Mesenchymal stem cell (in vitro differentiated cells and primary cell): ENCODE data around the gene BLOC1S3.

Source experiments
- DNase-seq: peaks from one replicate; pipeline ENCODE4 v3.0.0-alpha.2; 2013
- H2AFZ ChIP-seq: one replicate; pipeline ENCODE4 v1.6.1; 2013; ENCODE audit warnings: low read depth, mild to moderate bottlenecking, control low read depth, inconsistent platforms, low read length, moderate library complexity
- H2AK5ac ChIP-seq: 2 replicates; pipeline ENCODE4 v1.6.1; 2013; ENCODE audit warnings: low read length, moderate library complexity, mild to moderate bottlenecking, inconsistent platforms; ENCODE audit not compliant: severe bottlenecking
- H2BK120ac ChIP-seq: one replicate; pipeline ENCODE4 v1.6.1; 2013; ENCODE audit warnings: low read depth, mild to moderate bottlenecking, inconsistent platforms, low read length, moderate library complexity
- H2BK12ac ChIP-seq, 2 experiments: one replicate each; pipeline ENCODE4 v1.6.1; 2013; ENCODE audit warnings: inconsistent platforms in 2 of 2, low read length in 2 of 2, mild to moderate bottlenecking in 2 of 2, moderate library complexity in 2 of 2, control low read depth in 1 of 2
- H2BK15ac ChIP-seq: one replicate; pipeline ENCODE4 v1.6.1; 2013; ENCODE audit warnings: mild to moderate bottlenecking, low read depth, inconsistent platforms; ENCODE audit not compliant: poor library complexity, severe bottlenecking
- H2BK5ac ChIP-seq: 2 replicates; pipeline ENCODE4 v1.6.1; 2013; ENCODE audit warnings: low read depth, mild to moderate bottlenecking, low read length, control low read depth, inconsistent platforms; ENCODE audit not compliant: poor library complexity, severe bottlenecking
- H3K14ac ChIP-seq, 2 experiments: one replicate each; pipeline ENCODE4 v1.6.1; 2013; ENCODE audit warnings: inconsistent platforms in 2 of 2, low read length in 2 of 2, control low read depth in 1 of 2, mild to moderate bottlenecking in 1 of 2, moderate library complexity in 1 of 2
- H3K18ac ChIP-seq, 2 experiments: one replicate each; pipeline ENCODE4 v1.6.1; 2013; ENCODE audit warnings: inconsistent platforms in 2 of 2, low read length in 2 of 2, control low read depth in 1 of 2, low read depth in 1 of 2, mild to moderate bottlenecking in 1 of 2
- H3K23ac ChIP-seq, 2 experiments: one replicate each; pipeline ENCODE4 v1.6.1; 2013; ENCODE audit warnings: inconsistent platforms in 2 of 2, low read length in 2 of 2, mild to moderate bottlenecking in 2 of 2, moderate library complexity in 2 of 2, control low read depth in 1 of 2
- H3K27ac ChIP-seq: 2 replicates; pipeline ENCODE4 v1.5.1; 2013; ENCODE audit warnings: mild to moderate bottlenecking, moderate library complexity, low read length, control low read depth, inconsistent platforms; ENCODE audit not compliant: poor library complexity, severe bottlenecking
- H3K27me3 ChIP-seq, 2 experiments: 2 replicates each; pipeline versions ENCODE4 v1.6.1 to v1.7.0; 2013; ENCODE audit warnings: low read length in 2 of 2, mild to moderate bottlenecking in 2 of 2, moderate library complexity in 2 of 2, control low read depth in 1 of 2, inconsistent platforms in 1 of 2; ENCODE audit not compliant: control insufficient read depth in 1 of 2, insufficient read depth in 1 of 2
- H3K36me3 ChIP-seq, 2 experiments: 2 replicates each; pipeline versions ENCODE4 v1.6.1 to v1.7.0; 2013; ENCODE audit warnings: low read length in 2 of 2, control low read depth in 1 of 2, inconsistent platforms in 1 of 2, low read depth in 1 of 2, mild to moderate bottlenecking in 1 of 2; ENCODE audit not compliant: insufficient read depth in 2 of 2, control insufficient read depth in 1 of 2
- H3K4ac ChIP-seq, 2 experiments: one replicate each; pipeline ENCODE4 v1.6.1; 2013; ENCODE audit warnings: inconsistent platforms in 2 of 2, low read length in 2 of 2, mild to moderate bottlenecking in 2 of 2, moderate library complexity in 2 of 2, control low read depth in 1 of 2, low read depth in 1 of 2
- H3K4me1 ChIP-seq: 2 replicates; pipeline ENCODE4 v1.6.1; 2013; ENCODE audit warnings: low read depth, low read length, control low read depth; ENCODE audit not compliant: control insufficient read depth, insufficient read depth
- H3K4me2 ChIP-seq: 2 replicates; pipeline ENCODE4 v1.6.1; 2013; ENCODE audit warnings: low read length, mild to moderate bottlenecking, inconsistent platforms; ENCODE audit not compliant: poor library complexity, severe bottlenecking
- H3K4me3 ChIP-seq, 2 experiments: 2 replicates each; pipeline versions ENCODE4 v1.5.1 to v1.7.0; 2013; ENCODE audit warnings: low read length in 2 of 2, mild to moderate bottlenecking in 2 of 2, control low read depth in 1 of 2, low read depth in 1 of 2; ENCODE audit not compliant: insufficient read depth in 1 of 2
- H3K79me1 ChIP-seq: replicated peaks from 2 replicates; pipeline ENCODE4 v1.6.1; 2013; ENCODE audit warnings: mild to moderate bottlenecking, control low read depth, low read length, inconsistent platforms; ENCODE audit not compliant: poor library complexity, severe bottlenecking
- H3K9ac ChIP-seq: 2 replicates; pipeline ENCODE4 v1.7.0; 2013; ENCODE audit warnings: mild to moderate bottlenecking, low read length, moderate library complexity
- H3K9me3 ChIP-seq: 2 replicates; pipeline ENCODE4 v1.7.0; 2013; ENCODE audit warnings: mild to moderate bottlenecking, low read length; ENCODE audit not compliant: control insufficient read depth
- H4K8ac ChIP-seq: one replicate; pipeline ENCODE4 v1.6.1; 2013; ENCODE audit warnings: inconsistent platforms, mild to moderate bottlenecking, low read length, moderate library complexity
- H4K91ac ChIP-seq: one replicate; pipeline ENCODE4 v1.6.1; 2013; ENCODE audit warnings: mild to moderate bottlenecking, low read length, inconsistent platforms
- WGBS: methylation state at CpG from one replicate; pipeline ENCODE4 v1.1.7; 2013; ENCODE audit warnings: mixed read lengths; 5-methylcytosine and 5-hydroxymethylcytosine counted together

BLOC1S3 gene

DNA sequence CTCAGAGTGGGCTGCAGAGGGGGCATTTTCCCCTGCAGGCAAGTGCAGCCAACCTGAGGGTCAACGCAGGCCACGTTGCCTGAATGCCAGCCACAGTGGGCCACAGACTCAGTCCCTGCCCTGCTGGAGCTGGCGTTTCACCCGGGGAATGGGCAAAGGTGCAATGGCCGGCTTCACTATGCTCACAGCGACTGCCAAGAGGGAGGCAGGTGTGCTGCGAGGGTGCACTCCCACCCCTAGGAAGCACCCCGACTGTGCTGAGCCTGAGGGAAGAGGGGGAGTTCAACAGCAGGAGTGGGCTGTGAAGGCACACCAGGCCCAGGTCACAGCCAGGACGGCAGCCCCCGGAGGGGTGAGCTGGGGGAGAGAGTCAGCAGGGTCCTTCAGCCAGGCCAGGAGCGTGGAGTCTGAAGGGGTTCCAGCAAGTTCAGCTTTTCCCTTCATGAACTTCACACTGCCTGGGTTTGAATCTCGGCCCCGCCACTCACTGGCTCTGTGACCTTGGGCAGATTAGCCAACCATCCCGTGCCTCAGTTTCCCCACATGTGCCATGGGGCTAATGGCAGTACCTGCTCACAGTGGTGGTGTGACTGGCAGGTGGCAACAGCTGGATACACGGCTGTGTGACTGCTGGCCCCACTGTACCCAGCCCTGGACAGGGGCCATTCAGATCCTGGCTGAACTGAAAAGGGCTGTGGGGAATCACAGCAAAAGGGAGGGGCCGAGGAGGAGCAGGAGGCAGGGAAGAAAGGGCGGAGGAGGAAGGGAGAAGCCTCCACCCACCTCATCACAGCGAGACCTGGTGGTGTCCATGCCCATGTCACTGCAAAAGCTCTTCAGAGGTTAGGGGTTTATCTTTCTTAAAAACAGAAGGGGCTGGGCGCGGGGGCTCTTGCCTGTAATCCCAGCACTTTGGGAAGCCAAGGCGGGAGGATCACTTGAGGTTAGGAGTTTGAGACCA is 8.2 kb upstream of the BLOC1S3 start:
- Histone ChIP-seq H3K4me2 (no peak overlapping the region), H2BK120ac (no peak overlapping the region), H3K4me3 (no peak overlapping the region), H3K36me3 (peaks cover 0 to 7% of the 10 kb centered on the region in 2 experiments), H3K18ac (no peak overlapping the region), H2BK15ac (no peak overlapping the region), H3K23ac (peak overlapping the region in 1 of 2 experiments; percentile 14), H3K4ac (no peak overlapping the region), H4K8ac (no peak overlapping the region), H3K9ac (no peak overlapping the region), H3K27me3 (no peaks in the 10 kb centered on the region), H4K91ac (no peak overlapping the region), H2BK5ac (no peak overlapping the region), H2AK5ac (no peak overlapping the region), H3K79me1 (peaks cover 11% of the 10 kb centered on the region), H3K9me3 (no peaks in the 10 kb centered on the region), H3K27ac (no peak overlapping the region), H2BK12ac (no peak overlapping the region), H2AFZ (no peak overlapping the region), H3K14ac (no peak overlapping the region), H3K4me1 (peaks cover 16% of the 10 kb centered on the region)
- WGBS = 82% methylated on average over 20 of the region's 21 CpGs
- no peak for DNase-seq

GRCh38 chr19:45171211-45171623 is 7.4 kb upstream of the BLOC1S3 start:
- Histone ChIP-seq H3K4me3 (no peak overlapping the region), H3K27me3 (no peaks in the 10 kb centered on the region), H3K36me3 (peaks cover 0 to 7% of the 10 kb centered on the region in 2 experiments), H4K8ac (no peak overlapping the region), H3K9me3 (no peaks in the 10 kb centered on the region), H3K23ac (no peak overlapping the region), H3K4me2 (no peak overlapping the region), H3K4ac (no peak overlapping the region), H2AK5ac (no peak overlapping the region), H3K79me1 (peaks cover 12% of the 10 kb centered on the region), H3K14ac (no peak overlapping the region), H2AFZ (no peak overlapping the region), H3K27ac (no peak overlapping the region), H2BK5ac (no peak overlapping the region), H3K9ac (no peak overlapping the region), H2BK120ac (no peak overlapping the region), H3K4me1 (peaks cover 16% of the 10 kb centered on the region), H2BK15ac (no peak overlapping the region), H4K91ac (no peak overlapping the region), H3K18ac (no peak overlapping the region), H2BK12ac (no peak overlapping the region)
- no peak for DNase-seq
- WGBS = 55% methylated on average over 5 of the region's 7 CpGs

DNA sequence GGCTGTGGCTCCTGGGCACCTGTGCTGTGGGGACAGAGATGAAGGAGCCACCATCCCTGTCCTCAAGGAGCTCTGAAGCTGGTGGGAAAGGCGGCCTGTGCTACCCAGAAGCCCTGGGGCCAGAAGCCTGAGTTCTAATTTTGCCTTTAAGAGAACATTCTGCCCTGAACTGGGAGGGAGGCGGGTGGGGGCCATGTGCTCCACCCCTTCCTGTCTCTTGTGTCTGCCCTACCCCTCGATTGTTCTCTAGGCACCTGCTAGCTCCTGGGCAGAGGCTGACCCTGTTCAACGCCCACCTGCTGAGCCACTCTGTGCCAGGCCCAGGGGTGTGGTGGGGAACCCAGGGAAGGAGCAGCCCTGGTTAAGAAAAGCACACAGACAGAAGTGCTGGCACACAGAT is 6.4 kb upstream of the BLOC1S3 start:
- H2AK5ac ChIP-seq = no peak overlapping the region
- H2AFZ ChIP-seq = no peak overlapping the region
- H3K27me3 ChIP-seq = no peaks in the 10 kb centered on the region
- H3K18ac ChIP-seq = no peak overlapping the region
- peaks cover 17% of the 10 kb centered on the region for H3K4me1 ChIP-seq
- H2BK12ac ChIP-seq = no peak overlapping the region
- H3K27ac ChIP-seq = no peak overlapping the region
- H2BK5ac ChIP-seq = no peak overlapping the region
- DNase-seq = no peak
- no peak overlapping the region for H2BK15ac ChIP-seq
- H3K79me1 ChIP-seq = peaks cover 16% of the 10 kb centered on the region
- H3K36me3 ChIP-seq = peaks cover 0 to 4% of the 10 kb centered on the region in 2 experiments
- no peak overlapping the region for H2BK120ac ChIP-seq
- H3K9ac ChIP-seq = no peak overlapping the region
- peak overlapping the region in 1 of 2 experiments; percentile 16 for H3K23ac ChIP-seq
- H4K91ac ChIP-seq = no peak overlapping the region
- no peak overlapping the region for H3K4me3 ChIP-seq
- no peaks in the 10 kb centered on the region for H3K9me3 ChIP-seq
- H4K8ac ChIP-seq = no peak overlapping the region
- no peak overlapping the region for H3K4me2 ChIP-seq
- H3K14ac ChIP-seq = peak overlapping the region in 1 of 2 experiments; percentile 85
- no peak overlapping the region for H3K4ac ChIP-seq
- 90% methylated on average over 4 of the region's 4 CpGs for WGBS

GRCh38 chr19:45172611-45173208 is 5.9 kb upstream of the BLOC1S3 start:
- no peak overlapping the region for H2BK15ac ChIP-seq

More at GRCh38 chr19:45172611-45173208, 5.9 kb upstream of the BLOC1S3 start:
- no peak overlapping the region for H3K4me2 ChIP-seq
- H3K18ac ChIP-seq = no peak overlapping the region
- no peak overlapping the region for H2BK120ac ChIP-seq
- peaks cover 0 to 4% of the 10 kb centered on the region in 2 experiments for H3K36me3 ChIP-seq
- H4K8ac ChIP-seq = no peak overlapping the region
- H3K4ac ChIP-seq = no peak overlapping the region
- H2AK5ac ChIP-seq = no peak overlapping the region
- H2AFZ ChIP-seq = no peak overlapping the region
- H3K4me3 ChIP-seq = no peak overlapping the region
- no peak overlapping the region for H4K91ac ChIP-seq
- H3K9me3 ChIP-seq = no peaks in the 10 kb centered on the region
- no peak overlapping the region for H2BK5ac ChIP-seq
- no peak overlapping the region for H3K9ac ChIP-seq
- H3K14ac ChIP-seq = peak overlapping the region in 1 of 2 experiments; percentile 85
- WGBS = 89% methylated on average over 11 of the region's 18 CpGs
- no peaks in the 10 kb centered on the region for H3K27me3 ChIP-seq
- no peak for DNase-seq
- peaks cover 19% of the 10 kb centered on the region for H3K4me1 ChIP-seq
- H3K27ac ChIP-seq = no peak overlapping the region
- H2BK12ac ChIP-seq = no peak overlapping the region
- peak overlapping the region in 1 of 2 experiments; percentile 16 for H3K23ac ChIP-seq
- peaks cover 18% of the 10 kb centered on the region for H3K79me1 ChIP-seq
